Measurements from ENCODE around the gene UBE2C. TPM values are rescaled to one million over a fixed set of nuclear protein-coding genes. Genes with fewer than 3 reads are reported as not detected.
A peak's percentile ranks its signal among the peaks of the same experiment; 100 is the strongest.

Gene UBE2C
- total and polyA plus RNA-seq, 7 donors: 3.3 to 90.3 (median 21.1) TPM; not detected in 3

DNA sequence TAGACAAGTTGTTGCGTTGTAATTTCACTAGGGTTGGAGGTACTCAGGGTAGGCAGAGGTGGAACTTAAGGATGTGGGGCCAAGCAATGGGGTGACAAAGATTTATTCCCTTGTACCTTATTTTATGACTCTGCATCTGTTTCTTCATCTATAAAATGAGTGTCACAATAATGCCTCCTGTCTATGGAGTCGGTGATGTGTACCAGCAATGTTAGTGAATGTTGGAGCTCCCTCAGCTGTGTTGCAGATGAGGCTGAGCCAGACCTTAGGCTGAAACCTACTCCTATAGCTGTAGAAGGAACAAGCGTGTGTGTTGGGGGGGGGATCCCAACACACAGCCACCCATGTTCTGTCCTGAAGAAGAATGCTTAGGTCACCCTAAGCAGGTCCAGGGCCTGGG, 4.5 kb downstream of the UBE2C start:
- H3K9me3 ChIP-seq: no peaks in the 10 kb centered on the region
- peaks cover 0 to 19% (median 16%) of the 10 kb centered on the region in 4 donors for H3K4me1 ChIP-seq
- WGBS, 2 donors: 93 to 94% methylated on average over 3 of the region's 3 CpGs
- TF ChIP-seq, protein P1, sequence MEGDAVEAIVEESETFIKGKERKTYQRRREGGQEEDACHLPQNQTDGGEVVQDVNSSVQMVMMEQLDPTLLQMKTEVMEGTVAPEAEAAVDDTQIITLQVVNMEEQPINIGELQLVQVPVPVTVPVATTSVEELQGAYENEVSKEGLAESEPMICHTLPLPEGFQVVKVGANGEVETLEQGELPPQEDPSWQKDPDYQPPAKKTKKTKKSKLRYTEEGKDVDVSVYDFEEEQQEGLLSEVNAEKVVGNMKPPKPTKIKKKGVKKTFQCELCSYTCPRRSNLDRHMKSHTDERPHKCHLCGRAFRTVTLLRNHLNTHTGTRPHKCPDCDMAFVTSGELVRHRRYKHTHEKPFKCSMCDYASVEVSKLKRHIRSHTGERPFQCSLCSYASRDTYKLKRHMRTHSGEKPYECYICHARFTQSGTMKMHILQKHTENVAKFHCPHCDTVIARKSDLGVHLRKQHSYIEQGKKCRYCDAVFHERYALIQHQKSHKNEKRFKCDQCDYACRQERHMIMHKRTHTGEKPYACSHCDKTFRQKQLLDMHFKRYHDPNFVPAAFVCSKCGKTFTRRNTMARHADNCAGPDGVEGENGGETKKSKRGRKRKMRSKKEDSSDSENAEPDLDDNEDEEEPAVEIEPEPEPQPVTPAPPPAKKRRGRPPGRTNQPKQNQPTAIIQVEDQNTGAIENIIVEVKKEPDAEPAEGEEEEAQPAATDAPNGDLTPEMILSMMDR (IDR thresholded peaks at IDR 0.05): no peak
- TF ChIP-seq EP300 (IDR thresholded peaks at IDR 0.05): no peak
- no peak for TF ChIP-seq POLR2AphosphoS5 (IDR thresholded peaks at IDR 0.05)
- TF ChIP-seq POLR2A (IDR thresholded peaks at IDR 0.05): no peak
- peak overlapping the region in 1 of 4 donors; percentile 35 for H3K27ac ChIP-seq
- H3K4me3 ChIP-seq: no peak overlapping the region
- no peak for DNase-seq
- no peaks in the 10 kb centered on the region for H3K36me3 ChIP-seq
- intact Hi-C loops (cut with DNase I): loop anchor here (10.0 kb wide), 1 partner anchor 118 kb away; the partner anchor contains the start of gene PCIF1
- no peaks in the 10 kb centered on the region for H3K27me3 ChIP-seq

DNA sequence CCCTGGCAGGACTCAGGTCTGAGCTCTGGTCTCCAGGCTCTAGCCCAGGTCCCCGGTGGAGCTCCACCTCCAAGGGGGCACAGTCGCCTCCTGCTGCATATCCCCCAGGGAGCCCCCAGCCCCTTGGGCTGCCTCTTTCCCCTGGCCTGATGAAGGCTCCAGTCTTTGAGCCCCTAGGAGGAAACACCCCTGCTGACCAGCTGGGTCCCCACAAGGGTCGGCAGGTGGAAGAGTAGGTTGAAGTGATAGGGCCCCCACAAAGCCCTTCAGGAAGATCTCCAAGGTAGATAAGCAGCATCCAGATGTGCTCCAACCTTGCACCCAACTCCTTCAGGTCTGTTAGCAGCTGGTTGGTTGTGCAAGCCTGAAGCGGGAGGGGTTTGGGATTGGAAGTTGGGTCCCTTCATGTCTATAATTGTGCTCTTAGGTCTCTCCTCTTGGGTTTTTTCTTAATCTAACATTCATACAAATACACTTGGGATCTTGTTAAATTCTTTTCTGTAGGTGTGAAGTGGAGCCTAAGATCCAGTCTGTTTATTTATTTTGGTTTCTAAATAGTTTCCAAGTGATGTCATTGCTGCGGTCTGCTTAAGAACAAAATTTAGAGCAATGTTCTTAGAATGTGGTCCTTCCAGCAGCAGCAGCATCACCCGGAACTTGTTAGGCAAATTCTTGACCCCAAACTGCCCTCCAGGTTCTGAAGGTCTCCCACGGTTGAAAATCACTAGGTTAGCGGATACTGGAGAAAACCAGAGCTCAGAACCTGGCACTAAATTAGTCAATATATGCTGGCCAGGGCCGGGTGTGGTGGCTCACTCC, 5.1 kb downstream of the UBE2C start:
- intact Hi-C loops (cut with DNase I): loop anchor here (10.0 kb wide), 1 partner anchor 117 kb away; the partner anchor contains the start of gene PCIF1
- H3K27ac ChIP-seq: peak overlapping the region in 2 of 4 donors; percentile 35 to 63
- H3K4me1 ChIP-seq: peaks cover 0 to 20% (median 16%) of the 10 kb centered on the region in 4 donors
- no peak overlapping the region for H3K4me3 ChIP-seq
- WGBS, 2 donors: 67 to 80% methylated on average over 9 of the region's 9 CpGs
- H3K9me3 ChIP-seq: no peaks in the 10 kb centered on the region
- H3K27me3 ChIP-seq: peaks cover 0 to 3% (median 0%) of the 10 kb centered on the region in 3 donors
- TF ChIP-seq, protein P1 (IDR thresholded peaks at IDR 0.05): no peak
- no peak for TF ChIP-seq EP300 (IDR thresholded peaks at IDR 0.05)
- no peak for TF ChIP-seq POLR2A (IDR thresholded peaks at IDR 0.05)
- DNase-seq: no peak
- no peaks in the 10 kb centered on the region for H3K36me3 ChIP-seq

DNA sequence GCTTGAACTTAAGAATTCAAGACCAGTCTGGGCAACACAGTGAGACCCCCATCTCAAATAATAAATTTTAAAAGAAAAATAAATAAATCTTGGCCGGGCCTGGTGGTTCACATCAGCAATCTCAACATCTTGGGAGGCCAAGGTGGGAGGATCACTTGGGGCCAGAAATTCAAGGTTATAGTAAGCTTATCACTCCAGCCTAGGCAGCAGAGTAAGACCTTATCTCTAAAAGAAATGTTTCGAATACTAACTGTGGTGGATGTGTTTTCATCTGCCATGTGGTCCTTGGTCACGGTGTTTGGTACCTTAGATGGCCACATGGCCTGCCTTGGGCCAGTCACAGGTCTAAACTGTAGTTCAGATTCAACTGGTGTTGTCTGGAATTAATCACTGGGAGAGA, 5.8 kb downstream of the UBE2C start:
- H3K27ac ChIP-seq: peak overlapping the region in 2 of 4 donors; percentile 35 to 63
- DNase-seq: no peak
- H3K4me3 ChIP-seq: no peak overlapping the region
- 90 to 92% methylated on average over 3 of the region's 3 CpGs for WGBS, 2 donors
- H3K27me3 ChIP-seq: peaks cover 0 to 7% (median 0%) of the 10 kb centered on the region in 3 donors
- no peaks in the 10 kb centered on the region for H3K36me3 ChIP-seq
- TF ChIP-seq, protein P1 (IDR thresholded peaks at IDR 0.05): no peak
- no peak for TF ChIP-seq EP300 (IDR thresholded peaks at IDR 0.05)
- TF ChIP-seq POLR2AphosphoS5 (IDR thresholded peaks at IDR 0.05): no peak
- intact Hi-C loops (cut with DNase I): loop anchor here (10.0 kb wide), 1 partner anchor 117 kb away; the partner anchor contains the start of gene PCIF1
- H3K9me3 ChIP-seq: no peaks in the 10 kb centered on the region
- H3K4me1 ChIP-seq: peaks cover 0 to 22% (median 14%) of the 10 kb centered on the region in 4 donors

DNA sequence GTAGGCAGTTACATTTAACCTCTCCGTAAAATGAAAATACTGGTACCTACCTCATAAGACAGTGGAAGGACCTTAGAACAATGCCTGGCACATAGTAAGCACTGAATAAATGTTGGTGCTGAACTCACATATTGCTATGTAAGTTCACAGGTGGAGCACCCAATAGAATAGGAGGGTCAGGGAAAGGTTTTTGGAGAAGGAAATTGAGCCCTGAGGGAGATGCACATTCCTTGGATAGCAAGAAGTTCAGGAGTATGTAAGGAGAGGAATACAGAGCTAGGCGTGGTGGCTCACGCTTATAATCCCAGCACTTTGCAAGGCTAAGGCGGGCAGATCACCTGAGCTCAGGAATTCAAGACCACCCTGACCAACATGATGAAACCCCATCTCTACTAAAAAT, 7.0 kb downstream of the UBE2C start:
- Histone ChIP-seq H3K4me3 (no peak overlapping the region), H3K36me3 (no peaks in the 10 kb centered on the region), H3K4me1 (peaks cover 0 to 32% (median 24%) of the 10 kb centered on the region in 4 donors), H3K9me3 (no peaks in the 10 kb centered on the region), H3K27me3 (peaks cover 0 to 12% (median 0%) of the 10 kb centered on the region in 3 donors), H3K27ac (no peak overlapping the region)
- intact Hi-C loops (cut with DNase I): loop anchor here (10.0 kb wide), 1 partner anchor 115 kb away; the partner anchor contains the start of gene PCIF1
- 96 to 98% methylated on average over 4 of the region's 4 CpGs for WGBS, 2 donors
- no peak for DNase-seq
- TF ChIP-seq POLR2A (IDR thresholded peaks at IDR 0.05) (no peak), EP300 (IDR thresholded peaks at IDR 0.05) (no peak), POLR2AphosphoS5 (IDR thresholded peaks at IDR 0.05) (no peak)
- TF ChIP-seq, protein P1 (IDR thresholded peaks at IDR 0.05): no peak
